ENCODE measurements around the gene TMEM163. TPM values are rescaled to one million over a fixed set of nuclear protein-coding genes. Genes with fewer than 3 reads are reported as not detected.

The TMEM163 gene
- 1 to 10 TPM in 3 of 4 donors, under 1 TPM in 1; 0.42 to 1.3 (median 1.1) TPM for total RNA-seq

GRCh38 chr2:134718817-134719814 is at the start of gene TMEM163:
TSS of gene TMEM163 (minus strand) at chr2:134719000.
- TF ChIP-seq POLR2AphosphoS5 (IDR thresholded peaks at IDR 0.05) (no peak), POLR2A (IDR thresholded peaks at IDR 0.05; ENCODE audit: low read depth) (no peak), CTCF (IDR thresholded peaks at IDR 0.05) (no peak), EP300 (IDR thresholded peaks at IDR 0.05) (no peak)
- intact Hi-C loops (cut with DNase I), result no loop called here
- H3K4me3 ChIP-seq, result peak within 1 kb of the TSS; percentile 44 to 60 (median 50)
- 22% methylated on average over 25 of the region's 99 CpGs for WGBS
- peak; percentile 84 for DNase-seq (ENCODE audit: extremely low spot score)
- no peaks in the 10 kb centered on the region for H3K9me3 ChIP-seq
- no peaks in the 10 kb centered on the region for H3K36me3 ChIP-seq
- peaks cover 9 to 26% (median 19%) of the 10 kb centered on the region in 4 donors for H3K4me1 ChIP-seq
- peaks cover 0 to 91% (median 23%) of the 10 kb centered on the region in 4 donors for H3K27me3 ChIP-seq
- no peak within 1 kb of the TSS for H3K27ac ChIP-seq (replicated peaks in 1 of 4)

- Histone ChIP-seq H3K27ac (replicated peaks in 1 of 4) (no peak overlapping the region), H3K9me3 (peaks cover 0 to 4% (median 0%) of the 10 kb centered on the region in 4 donors), H3K4me3 (no peak overlapping the region), H3K27me3 (no peaks in the 10 kb centered on the region), H3K36me3 (no peaks in the 10 kb centered on the region), H3K4me1 (no peaks in the 10 kb centered on the region)
- WGBS, result 73% methylated on average over 5 of the region's 5 CpGs
- DNase-seq (ENCODE audit: extremely low spot score), result no peak
- intact Hi-C loops (cut with DNase I), result no loop called here
- TF ChIP-seq EP300 (IDR thresholded peaks at IDR 0.05) (no peak), CTCF (IDR thresholded peaks at IDR 0.05) (no peak), POLR2AphosphoS5 (IDR thresholded peaks at IDR 0.05) (no peak)
These were observed 47.8 kb upstream of the TMEM163 start for GRCh38 chr2:134766583-134766982.

GRCh38 chr2:134765987-134766386 is 47.2 kb upstream of the TMEM163 start:
- Histone ChIP-seq H3K27ac (replicated peaks in 1 of 4) (no peak overlapping the region), H3K9me3 (peaks cover 0 to 4% (median 0%) of the 10 kb centered on the region in 4 donors), H3K4me3 (no peak overlapping the region), H3K27me3 (no peaks in the 10 kb centered on the region), H3K36me3 (no peaks in the 10 kb centered on the region), H3K4me1 (no peaks in the 10 kb centered on the region)
- intact Hi-C loops (cut with DNase I), result no loop called here
- TF ChIP-seq CTCF (IDR thresholded peaks at IDR 0.05) (no peak), POLR2AphosphoS5 (IDR thresholded peaks at IDR 0.05) (no peak), POLR2A (IDR thresholded peaks at IDR 0.05; ENCODE audit: low read depth) (no peak), EP300 (IDR thresholded peaks at IDR 0.05) (no peak)
- no peak for DNase-seq (ENCODE audit: extremely low spot score)

GRCh38 chr2:134764164-134764563 is 45.4 kb upstream of the TMEM163 start:
- Histone ChIP-seq H3K27me3 (no peaks in the 10 kb centered on the region), H3K9me3 (peaks cover 0 to 4% (median 0%) of the 10 kb centered on the region in 4 donors), H3K36me3 (no peaks in the 10 kb centered on the region), H3K4me3 (no peak overlapping the region), H3K4me1 (no peaks in the 10 kb centered on the region), H3K27ac (replicated peaks in 1 of 4) (no peak overlapping the region)
- WGBS, result 73% methylated on average over 1 of the region's 1 CpG
- DNase-seq (ENCODE audit: extremely low spot score), result no peak
- TF ChIP-seq POLR2AphosphoS5 (IDR thresholded peaks at IDR 0.05) (no peak), CTCF (IDR thresholded peaks at IDR 0.05) (no peak), POLR2A (IDR thresholded peaks at IDR 0.05; ENCODE audit: low read depth) (no peak), EP300 (IDR thresholded peaks at IDR 0.05) (no peak)
- intact Hi-C loops (cut with DNase I), result no loop called here

Data from esophagus muscularis mucosa (tissue), 4 donors.